Right atrium auricular region (tissue), 2 donors: ENCODE results near the gene SYT12. TPM values are rescaled to one million over a fixed set of nuclear protein-coding genes. Genes with fewer than 3 reads are reported as not detected.

ENCODE experiments used
- DNase-seq: peaks from one replicate; pipeline ENCODE4 v3.0.0-alpha.2; 2019; ENCODE audit warnings: low spot score
- H3K27ac ChIP-seq, 2 donors: fragments of 200-600 bp; sonication (generic); 1 replicate in 1 of 2; 2 replicates in 1 of 2; pipeline ENCODE4 v1.5.1; 2016 to 2019
- H3K27me3 ChIP-seq, 2 donors: fragments of 200-600 bp; sonication (generic); one replicate each; pipeline versions ENCODE4 v1.5.1 to v1.6.0; 2017 to 2019
- H3K36me3 ChIP-seq: fragments of 200-600 bp; sonication (generic); one replicate; pipeline ENCODE4 v1.5.1; 2016
- H3K4me1 ChIP-seq, 2 donors: fragments of 200-600 bp; sonication (generic); one replicate each; pipeline versions ENCODE4 v1.5.1 to v1.6.0; 2017 to 2019
- H3K4me3 ChIP-seq, 2 donors: fragments of 200-600 bp; sonication (generic); 1 replicate in 1 of 2; 2 replicates in 1 of 2; pipeline ENCODE4 v1.5.1; 2017 to 2019; ENCODE audit warnings: mild to moderate bottlenecking in 1 of 2, moderate library complexity in 1 of 2
- H3K9me3 ChIP-seq, 2 donors: fragments of 200-600 bp; sonication (generic); one replicate each; pipeline ENCODE4 v1.5.1; 2019
- total RNA-seq, 2 donors: library from RNA; depleted of rRNA; stranded (reverse); fragments of >200 nt; gene quantifications; one replicate each; pipeline ENCODE4 v1.1.0, GENCODE V29; 2016
- TF ChIP-seq, protein P1 (sequence below), 2 donors: fragments of 200-600 bp; sonication (generic); IDR thresholded peaks; one replicate each; pipeline ENCODE4 v1.5.1; 2019; ENCODE audit warnings: antibody characterized with exemption in 2 of 2

The SYT12 gene
- total RNA-seq, 2 donors from 2014 or later: 0.44 to 0.59 TPM

DNA sequence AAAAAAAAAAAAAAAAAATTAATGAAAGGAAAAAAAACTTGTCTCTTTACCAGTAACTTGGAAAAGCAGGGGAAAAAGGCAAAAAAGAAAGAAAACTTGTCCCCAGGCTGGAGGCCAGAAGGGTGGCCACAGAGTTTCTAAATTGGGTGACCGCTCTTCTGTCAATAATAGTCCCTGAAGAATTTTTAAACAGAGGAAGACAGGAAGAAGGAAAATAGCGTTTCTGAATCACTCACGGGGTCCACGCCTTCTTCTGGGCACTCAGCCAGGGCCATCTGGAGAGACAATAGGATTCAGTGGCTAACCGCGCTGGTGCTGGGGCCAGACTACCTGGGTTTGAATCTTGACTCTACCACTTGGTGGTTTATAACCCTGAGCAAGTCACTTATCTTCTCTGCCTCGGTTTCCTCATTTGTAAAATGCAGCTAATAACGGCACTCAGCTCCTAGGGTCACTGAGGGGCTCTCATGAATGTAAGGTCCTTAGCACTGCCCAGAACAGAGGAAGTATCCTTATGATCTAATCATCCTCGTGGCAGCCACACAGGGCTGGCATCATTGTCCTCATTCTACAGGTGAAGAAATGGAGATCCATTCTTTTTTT lies 40.9 kb upstream of the SYT12 start:
- DNase-seq: peak; percentile 88
- no peak overlapping the region for H3K27ac ChIP-seq

DNA sequence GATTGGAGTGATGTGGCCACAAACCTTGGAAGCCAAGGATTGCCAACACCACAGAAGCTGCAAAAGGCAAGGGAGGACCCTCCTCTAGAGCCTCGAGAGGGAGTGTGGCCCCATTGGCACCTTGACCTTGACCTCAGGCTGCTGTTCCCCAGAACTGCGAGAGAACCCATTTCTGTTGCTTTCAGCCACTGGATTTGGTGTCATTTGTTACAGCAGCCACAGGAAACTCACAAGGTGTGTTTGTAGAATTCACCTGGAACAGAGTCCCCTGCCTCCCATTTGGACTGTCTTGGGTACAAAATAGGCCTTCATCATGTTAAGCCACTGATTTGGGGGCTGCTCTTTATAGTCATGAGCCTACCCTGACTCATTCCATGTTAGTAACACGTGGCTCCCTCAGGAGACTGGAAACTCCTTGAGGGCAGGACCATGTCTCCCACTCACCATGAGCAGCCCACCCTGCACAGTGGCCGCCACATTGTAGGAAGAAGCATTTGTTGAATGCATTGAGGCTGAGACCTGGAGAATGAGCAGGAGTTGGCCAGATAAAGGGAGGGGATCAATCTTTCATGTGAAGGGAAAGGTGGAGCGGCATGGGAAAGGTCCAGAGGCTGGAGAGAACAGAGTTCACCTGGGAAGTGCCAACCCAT lies 39.5 kb upstream of the SYT12 start:
- no peaks in the 10 kb centered on the region for H3K27me3 ChIP-seq
- peaks cover 0 to 24% of the 10 kb centered on the region in 2 donors for H3K4me1 ChIP-seq
- DNase-seq: no peak
- no peak overlapping the region for H3K4me3 ChIP-seq
- no peak overlapping the region for H3K27ac ChIP-seq
- H3K9me3 ChIP-seq: peaks cover 5 to 9% of the 10 kb centered on the region in 2 donors
- H3K36me3 ChIP-seq: no peaks in the 10 kb centered on the region
- TF ChIP-seq, protein P1, sequence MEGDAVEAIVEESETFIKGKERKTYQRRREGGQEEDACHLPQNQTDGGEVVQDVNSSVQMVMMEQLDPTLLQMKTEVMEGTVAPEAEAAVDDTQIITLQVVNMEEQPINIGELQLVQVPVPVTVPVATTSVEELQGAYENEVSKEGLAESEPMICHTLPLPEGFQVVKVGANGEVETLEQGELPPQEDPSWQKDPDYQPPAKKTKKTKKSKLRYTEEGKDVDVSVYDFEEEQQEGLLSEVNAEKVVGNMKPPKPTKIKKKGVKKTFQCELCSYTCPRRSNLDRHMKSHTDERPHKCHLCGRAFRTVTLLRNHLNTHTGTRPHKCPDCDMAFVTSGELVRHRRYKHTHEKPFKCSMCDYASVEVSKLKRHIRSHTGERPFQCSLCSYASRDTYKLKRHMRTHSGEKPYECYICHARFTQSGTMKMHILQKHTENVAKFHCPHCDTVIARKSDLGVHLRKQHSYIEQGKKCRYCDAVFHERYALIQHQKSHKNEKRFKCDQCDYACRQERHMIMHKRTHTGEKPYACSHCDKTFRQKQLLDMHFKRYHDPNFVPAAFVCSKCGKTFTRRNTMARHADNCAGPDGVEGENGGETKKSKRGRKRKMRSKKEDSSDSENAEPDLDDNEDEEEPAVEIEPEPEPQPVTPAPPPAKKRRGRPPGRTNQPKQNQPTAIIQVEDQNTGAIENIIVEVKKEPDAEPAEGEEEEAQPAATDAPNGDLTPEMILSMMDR (IDR thresholded peaks at IDR 0.05): no peak

More for the DNA sequence above, 40.9 kb upstream of the SYT12 start:
- TF ChIP-seq, protein P1 (IDR thresholded peaks at IDR 0.05): no peak
- Histone ChIP-seq H3K4me1 (peaks cover 0 to 19% of the 10 kb centered on the region in 2 donors), H3K27me3 (no peaks in the 10 kb centered on the region), H3K4me3 (no peak overlapping the region), H3K9me3 (peaks cover 5 to 9% of the 10 kb centered on the region in 2 donors), H3K36me3 (no peaks in the 10 kb centered on the region)

DNA sequence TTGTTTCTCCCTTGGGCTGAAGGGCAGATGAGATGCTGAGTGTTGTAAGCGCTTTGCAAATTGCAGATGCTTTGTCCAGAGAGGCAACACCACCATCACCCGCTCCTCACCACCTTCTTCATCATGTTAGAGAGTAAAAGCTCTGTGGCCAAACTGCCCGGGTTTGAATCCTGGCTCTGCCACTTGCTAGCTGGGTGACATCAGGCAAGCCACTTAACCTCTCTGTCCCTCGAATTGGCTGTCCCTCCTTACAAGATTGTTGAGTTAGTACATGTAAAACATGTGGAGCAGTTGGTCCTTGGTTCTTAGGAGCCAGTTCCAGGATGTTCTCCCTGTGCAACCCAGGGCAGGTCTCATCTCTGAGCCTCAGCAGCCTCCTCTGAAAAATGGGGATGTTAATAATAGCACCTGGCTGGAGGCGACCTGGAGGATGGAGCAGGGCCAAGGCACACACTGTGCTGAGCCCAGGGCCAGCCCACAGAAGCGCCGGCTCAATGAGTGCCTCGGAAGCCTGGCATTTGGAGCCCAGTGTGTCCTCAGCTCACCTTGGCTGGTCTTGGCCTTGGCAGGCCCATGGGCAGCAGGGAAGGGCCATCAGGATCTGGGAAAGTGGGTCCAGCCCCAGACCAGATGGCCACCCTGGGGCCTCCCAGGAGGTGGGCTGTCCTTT lies 37.3 kb upstream of the SYT12 start:
- TF ChIP-seq, protein P1 (IDR thresholded peaks at IDR 0.05): no peak
- H3K27me3 ChIP-seq: no peaks in the 10 kb centered on the region
- no peaks in the 10 kb centered on the region for H3K9me3 ChIP-seq
- H3K36me3 ChIP-seq: no peaks in the 10 kb centered on the region
- H3K27ac ChIP-seq: no peak overlapping the region
- H3K4me3 ChIP-seq: no peak overlapping the region
- peaks cover 0 to 24% of the 10 kb centered on the region in 2 donors for H3K4me1 ChIP-seq
- DNase-seq: no peak

DNA sequence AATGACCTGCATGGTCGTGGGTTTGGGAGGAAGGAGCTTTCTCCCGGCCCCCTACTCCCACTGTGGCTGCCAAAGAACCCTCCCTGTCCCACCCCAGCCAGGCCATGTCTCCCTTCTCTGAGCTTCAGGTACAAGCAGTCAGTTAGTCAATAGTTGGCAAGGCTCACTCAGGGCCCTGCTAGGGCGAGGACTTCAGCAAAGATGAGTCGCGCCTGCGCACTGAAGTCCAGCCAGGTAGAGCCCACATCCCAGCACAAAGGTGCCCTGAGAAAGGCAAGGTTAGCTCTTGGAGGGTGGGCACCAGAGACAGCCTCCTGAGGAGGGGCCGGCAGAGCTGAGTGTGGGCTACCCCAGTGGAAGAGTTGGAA lies 36.8 kb upstream of the SYT12 start:
- Histone ChIP-seq H3K36me3 (no peaks in the 10 kb centered on the region), H3K4me1 (peaks cover 0 to 24% of the 10 kb centered on the region in 2 donors), H3K27ac (no peak overlapping the region), H3K27me3 (no peaks in the 10 kb centered on the region), H3K9me3 (no peaks in the 10 kb centered on the region), H3K4me3 (no peak overlapping the region)
- TF ChIP-seq, protein P1 (IDR thresholded peaks at IDR 0.05): no peak
- no peak for DNase-seq

DNA sequence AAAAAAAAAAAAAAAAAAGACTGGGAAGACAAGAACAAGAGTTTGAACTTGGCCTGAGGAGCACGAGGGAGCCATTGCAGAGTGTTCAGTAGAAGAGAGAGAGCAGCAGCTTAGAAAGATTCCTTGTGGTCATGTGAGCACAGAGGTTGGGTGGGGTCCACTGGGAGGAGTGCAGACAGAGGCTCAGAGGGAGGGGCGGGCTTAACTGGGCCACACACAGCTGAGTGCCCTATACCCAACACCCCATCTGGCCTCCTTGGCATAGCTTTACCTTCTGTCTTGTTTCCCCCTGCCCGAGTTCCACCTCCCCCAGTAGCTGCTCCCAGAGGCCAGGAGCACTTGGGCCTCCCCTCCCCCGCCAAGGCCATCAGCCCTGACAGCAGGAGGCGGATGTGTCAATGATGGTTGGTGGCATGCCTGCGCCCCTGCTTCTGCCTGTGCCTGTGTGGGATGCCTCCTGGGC lies 35.7 kb upstream of the SYT12 start:
- H3K4me3 ChIP-seq: no peak overlapping the region
- DNase-seq: no peak

More for the DNA sequence above, 35.7 kb upstream of the SYT12 start:
- H3K27ac ChIP-seq: no peak overlapping the region
- H3K4me1 ChIP-seq: peaks cover 0 to 17% of the 10 kb centered on the region in 2 donors
- no peaks in the 10 kb centered on the region for H3K9me3 ChIP-seq
- no peaks in the 10 kb centered on the region for H3K36me3 ChIP-seq
- TF ChIP-seq, protein P1 (IDR thresholded peaks at IDR 0.05): no peak
- no peaks in the 10 kb centered on the region for H3K27me3 ChIP-seq
